Activated CD4-positive, alpha-beta T cell treated with anti-CD3 and anti-CD28 coated beads, Interleukin-2, amount 50 U/mL, for 1 hour (primary cell): Measurements from ENCODE around the gene ITPKB.
"Not testable (repeated sequence)": the region's sequence is repeated elsewhere in the genome, so short reads cannot be mapped to it uniquely, and the experiment has no call there.

Experiments
- DNase-seq: peaks from one replicate; pipeline ENCODE4 v3.0.0-alpha.2; 2020

Gene ITPKB

GRCh38 chr1:226754793-226755533 is 15.9 kb upstream of the ITPKB start:
- no peak for DNase-seq

GRCh38 chr1:226754097-226754496 is 15.0 kb upstream of the ITPKB start:
- DNase-seq: no peak

GRCh38 chr1:226751703-226752102 is 12.6 kb upstream of the ITPKB start:
- DNase-seq: no peak

GRCh38 chr1:226751214-226751613 is 12.1 kb upstream of the ITPKB start:
- DNase-seq: no peak

- DNase-seq: no peak
These were observed 10.4 kb upstream of the ITPKB start for GRCh38 chr1:226749467-226749866.

GRCh38 chr1:226748306-226748705 is 9.2 kb upstream of the ITPKB start:
- no peak for DNase-seq

- not testable (repeated sequence) for DNase-seq
These were observed 8.6 kb upstream of the ITPKB start for GRCh38 chr1:226747519-226748263.

GRCh38 chr1:226743259-226743658 is 4.2 kb upstream of the ITPKB start:
- DNase-seq: no peak

- DNase-seq: no peak
These were observed 1.9 kb upstream of the ITPKB start for GRCh38 chr1:226741009-226741408.

- DNase-seq: no peak
These were observed 599 bp upstream of the ITPKB start for GRCh38 chr1:226739696-226740065.

GRCh38 chr1:226738421-226738994 is 574 bp downstream of the ITPKB start:
- DNase-seq: peak; percentile 47

GRCh38 chr1:226737819-226738420 is 1.2 kb downstream of the ITPKB start:
- peak; percentile 48 for DNase-seq

GRCh38 chr1:226736908-226737818 is 1.9 kb downstream of the ITPKB start:
- peak; percentile 56 for DNase-seq

GRCh38 chr1:226736001-226736907 is 2.8 kb downstream of the ITPKB start:
- peak; percentile 31 for DNase-seq

- DNase-seq: no peak
These were observed 3.5 kb downstream of the ITPKB start for GRCh38 chr1:226735576-226735975.

GRCh38 chr1:226734611-226735153 is 4.4 kb downstream of the ITPKB start:
- DNase-seq: no peak

- DNase-seq: no peak
These were observed 5.2 kb downstream of the ITPKB start for GRCh38 chr1:226733876-226734275.

GRCh38 chr1:226733304-226733703 is 5.8 kb downstream of the ITPKB start:
- no peak for DNase-seq

- no peak for DNase-seq
These were observed 6.2 kb downstream of the ITPKB start for GRCh38 chr1:226732856-226733291.

- DNase-seq: no peak
These were observed 7.7 kb downstream of the ITPKB start for GRCh38 chr1:226731257-226731893.

GRCh38 chr1:226730836-226731235 is 8.2 kb downstream of the ITPKB start:
- no peak for DNase-seq
